Subcutaneous adipose tissue (tissue), 4 donors: ENCODE measurements around the gene POLR3G. TPM values are rescaled to one million over a fixed set of nuclear protein-coding genes. Genes with fewer than 3 reads are reported as not detected.

ENCODE experiments used
- CTCF ChIP-seq: fragments of 450-650 bp; IDR thresholded peaks from one replicate; pipeline ENCODE4 v1.5.1; 2016; ENCODE audit warnings: low read depth, mild to moderate bottlenecking, control low read depth, antibody characterized with exemption, moderate library complexity
- total RNA-seq, 4 donors: library from RNA; depleted of rRNA; stranded (reverse); fragments of >200 nt; gene quantifications; one replicate each; pipeline ENCODE4 v1.1.0, GENCODE V29; 2016

Gene POLR3G
- total RNA-seq, 4 donors from 2014 or later = 0.94 to 2.9 (median 1.7) TPM

DNA sequence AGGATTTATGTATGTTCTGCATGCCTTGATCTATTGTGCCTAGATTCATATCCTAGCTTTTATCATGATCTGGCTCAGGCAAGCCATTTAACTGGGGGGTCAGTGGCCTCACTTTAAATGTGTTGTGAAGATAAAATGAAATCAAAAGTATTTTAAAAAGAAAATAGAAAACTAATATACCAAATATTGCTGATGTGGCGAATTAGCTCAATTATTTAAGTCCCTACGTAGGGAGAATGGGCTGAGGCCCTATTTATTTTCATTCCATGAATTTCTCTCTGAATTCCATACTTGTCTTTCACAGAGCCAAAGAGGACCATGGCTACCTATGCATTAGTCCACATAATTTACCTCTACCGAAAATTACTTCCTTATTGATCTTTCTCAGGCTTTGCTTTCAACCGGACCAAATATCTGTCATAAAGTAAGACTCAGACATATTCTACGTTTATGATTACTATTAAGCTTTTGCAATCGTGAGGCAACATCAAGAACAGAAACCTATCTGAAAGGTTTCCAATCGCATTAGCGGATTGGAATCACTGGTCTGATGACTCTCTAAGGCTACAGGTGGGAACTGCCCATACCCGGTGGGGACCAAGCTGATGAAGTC is 1.8 kb upstream of the POLR3G start:
- no peak for TF ChIP-seq CTCF

DNA sequence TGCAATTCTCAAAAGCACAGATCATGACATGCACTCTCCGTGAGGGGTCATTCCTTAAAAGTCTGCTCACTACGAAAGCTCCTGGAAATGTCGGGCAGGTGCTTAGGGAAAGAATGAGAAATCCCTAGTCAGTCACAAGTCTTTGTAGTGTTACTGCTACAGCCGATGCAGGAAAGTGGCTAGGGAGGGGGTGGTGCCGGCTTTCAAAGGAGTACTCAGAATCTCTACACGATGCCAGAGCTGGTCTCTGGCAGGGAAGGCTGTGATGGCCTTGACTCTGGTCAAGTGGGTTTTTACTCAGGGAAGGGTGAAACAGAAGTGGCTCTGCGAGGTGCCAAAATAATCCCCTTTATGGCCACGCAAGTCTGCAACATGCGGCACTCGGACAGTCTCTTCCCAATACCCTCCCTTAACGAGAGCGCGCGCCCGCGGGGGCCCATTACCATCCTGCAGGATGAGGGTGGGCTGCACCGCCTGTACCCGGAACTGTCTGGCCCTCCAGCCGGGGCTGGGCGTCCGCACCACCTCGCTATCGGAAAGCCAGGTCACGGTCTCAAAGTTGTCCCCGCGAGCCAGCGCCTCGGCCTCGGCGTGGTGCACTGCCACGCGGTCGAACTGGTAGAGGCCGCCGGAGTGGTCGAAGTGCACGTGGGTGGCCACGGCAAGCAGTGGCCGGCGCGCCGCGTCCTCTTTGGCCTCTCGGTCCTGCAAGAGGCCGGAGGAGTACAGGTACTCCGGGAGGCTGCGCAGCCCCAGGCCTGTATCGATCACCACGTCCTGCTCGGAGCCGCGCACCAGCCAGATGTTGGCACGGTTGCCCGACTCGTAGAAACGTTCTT is 1.0 kb upstream of the POLR3G start:
- no peak for TF ChIP-seq CTCF

- TF ChIP-seq CTCF = no peak
These were observed 844 bp downstream of the POLR3G start for GRCh38 chr5:90475436-90475980.

GRCh38 chr5:90476391-90476790 is 1.7 kb downstream of the POLR3G start:
- TF ChIP-seq CTCF = no peak

DNA sequence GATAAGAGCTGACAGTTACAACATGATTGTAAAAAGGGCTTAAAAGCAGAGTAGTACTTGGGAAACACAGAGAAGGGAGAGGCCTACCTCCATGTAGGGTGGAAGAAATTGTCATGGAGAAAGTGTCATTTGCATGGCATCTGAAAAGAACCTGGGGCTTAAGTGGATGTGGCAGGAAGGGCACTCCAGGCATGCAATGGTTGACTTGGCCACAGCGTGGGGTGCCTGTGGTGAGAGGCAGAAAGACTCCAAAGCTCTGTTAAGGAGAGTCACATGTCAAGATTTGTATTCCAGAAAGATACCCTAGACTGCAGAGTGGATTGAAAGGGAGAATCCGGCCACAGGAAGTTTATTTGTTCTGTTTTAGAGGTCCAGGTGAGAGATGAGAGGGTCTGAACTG is 2.4 kb downstream of the POLR3G start:
- TF ChIP-seq CTCF = no peak

GRCh38 chr5:90477621-90478215 is 3.1 kb downstream of the POLR3G start:
- TF ChIP-seq CTCF = no peak
